Common myeloid progenitor, CD34-positive (primary cell): ENCODE results near the gene SPG7.
A peak's percentile ranks its signal among the peaks of the same experiment; 100 is the strongest.

ENCODE experiments used
- CTCF ChIA-PET: fragments of 350-600 bp; sonication (Branson Sonifier 250); formaldehyde crosslinking; loops from one replicate; lab custom pipeline; 2021; ENCODE audit warnings: antibody characterized with exemption; lab: Charles Lee
- POLR2A ChIA-PET: fragments of 350-600 bp; sonication (Branson Sonifier 250); formaldehyde crosslinking; loops from one replicate; lab custom pipeline; 2021; ENCODE audit warnings: antibody characterized with exemption; lab: Charles Lee
- DNase-seq, 3 donors: peaks; one replicate each; pipeline versions ENCODE4 v3.0.0 to v3.0.0-alpha.2; 2013
- H3K27ac ChIP-seq, 2 experiments: 1 replicate in 1 of 2; 2 replicates in 1 of 2; pipeline ENCODE4 v1.7.0; 2013; ENCODE audit warnings: inconsistent platforms in 2 of 2, low read length in 2 of 2, mild to moderate bottlenecking in 2 of 2, low read depth in 1 of 2, moderate library complexity in 1 of 2; ENCODE audit not compliant: severe bottlenecking in 2 of 2, insufficient read depth in 1 of 2, poor library complexity in 1 of 2
- H3K27me3 ChIP-seq, 5 experiments: replicated peaks in 2 of 5; 1 replicate in 3 of 5; 2 replicates in 2 of 5; pipeline versions ENCODE4 v1.6.1 to v1.7.0; 2013; ENCODE audit warnings: low read length in 4 of 5, mild to moderate bottlenecking in 2 of 5, moderate library complexity in 2 of 5, inconsistent platforms in 1 of 5; ENCODE audit not compliant: insufficient read depth in 5 of 5, control insufficient read depth in 4 of 5
- H3K36me3 ChIP-seq, 4 experiments: 1 replicate in 2 of 4; 2 replicates in 2 of 4; pipeline versions ENCODE4 v1.6.1 to v1.7.0; 2013; ENCODE audit warnings: low read length in 3 of 4, control low read depth in 1 of 4, mild to moderate bottlenecking in 1 of 4; ENCODE audit not compliant: control insufficient read depth in 4 of 4, insufficient read depth in 4 of 4
- H3K4me1 ChIP-seq, 4 experiments: 1 replicate in 3 of 4; 2 replicates in 1 of 4; pipeline versions ENCODE4 v1.6.1 to v1.7.1; 2013; ENCODE audit warnings: low read length in 3 of 4, mild to moderate bottlenecking in 3 of 4, control low read depth in 1 of 4, inconsistent platforms in 1 of 4, moderate library complexity in 1 of 4; ENCODE audit not compliant: control insufficient read depth in 4 of 4, insufficient read depth in 4 of 4; ENCODE audit errors: control extremely low read depth in 1 of 4
- H3K4me3 ChIP-seq, 7 experiments: 1 replicate in 4 of 7; 2 replicates in 3 of 7; pipeline versions ENCODE4 v1.5.1 to v1.7.0; 2013; ENCODE audit warnings: mild to moderate bottlenecking in 7 of 7, low read length in 6 of 7, moderate library complexity in 6 of 7, inconsistent platforms in 2 of 7, low read depth in 2 of 7, control low read depth in 1 of 7; ENCODE audit not compliant: insufficient read depth in 4 of 7, control insufficient read depth in 1 of 7; ENCODE audit errors: extremely low read depth in 1 of 7
- H3K9me3 ChIP-seq, 5 experiments: 1 replicate in 4 of 5; 2 replicates in 1 of 5; pipeline versions ENCODE4 v1.6.1 to v1.7.1; 2013; ENCODE audit warnings: low read length in 4 of 5, mild to moderate bottlenecking in 2 of 5, inconsistent platforms in 1 of 5, low read depth in 1 of 5, moderate library complexity in 1 of 5; ENCODE audit not compliant: control insufficient read depth in 4 of 5, insufficient read depth in 2 of 5; ENCODE audit errors: control extremely low read depth in 1 of 5
- WGBS: methylation state at CpG from one replicate; pipeline ENCODE4 v1.1.5; 2013; ENCODE audit not compliant: insufficient coverage; 5-methylcytosine and 5-hydroxymethylcytosine counted together

The SPG7 gene

DNA sequence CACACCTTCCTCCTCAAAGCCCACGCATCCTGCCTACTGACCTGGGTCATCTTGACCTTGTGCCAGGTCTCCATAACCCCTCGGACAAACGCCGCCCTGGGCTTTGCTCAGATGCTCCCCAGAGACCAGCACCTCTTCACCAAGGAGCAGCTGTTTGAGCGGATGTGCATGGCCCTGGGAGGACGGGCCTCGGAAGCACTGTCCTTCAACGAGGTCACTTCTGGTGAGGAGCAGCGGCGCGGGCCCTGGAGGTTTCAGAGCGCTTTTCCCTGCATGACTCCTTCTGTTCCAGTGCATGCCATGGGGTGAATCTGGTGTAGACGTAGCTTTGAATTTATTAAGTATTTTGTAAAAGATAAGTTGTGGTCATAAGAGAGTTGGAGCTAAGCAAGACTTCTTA, 44.7 kb downstream of the SPG7 start:
- peaks cover 0 to 19% (median 12%) of the 10 kb centered on the region in 4 experiments for H3K4me1 ChIP-seq
- no peak for DNase-seq
- H3K9me3 ChIP-seq, result no peaks in the 10 kb centered on the region
- ChIA-PET POLR2A (no interaction called here), CTCF (interaction anchor here (0.5 kb wide), 1 partner anchor 216 kb away, joined by 3 read pairs; no protein-coding TSS in a partner anchor)
- peaks cover 4 to 80% (median 51%) of the 10 kb centered on the region in 4 experiments for H3K36me3 ChIP-seq
- no peak overlapping the region for H3K4me3 ChIP-seq
- 97% methylated on average over 12 of the region's 13 CpGs for WGBS
- H3K27me3 ChIP-seq, result no peaks in the 10 kb centered on the region
- no peak overlapping the region for H3K27ac ChIP-seq

DNA sequence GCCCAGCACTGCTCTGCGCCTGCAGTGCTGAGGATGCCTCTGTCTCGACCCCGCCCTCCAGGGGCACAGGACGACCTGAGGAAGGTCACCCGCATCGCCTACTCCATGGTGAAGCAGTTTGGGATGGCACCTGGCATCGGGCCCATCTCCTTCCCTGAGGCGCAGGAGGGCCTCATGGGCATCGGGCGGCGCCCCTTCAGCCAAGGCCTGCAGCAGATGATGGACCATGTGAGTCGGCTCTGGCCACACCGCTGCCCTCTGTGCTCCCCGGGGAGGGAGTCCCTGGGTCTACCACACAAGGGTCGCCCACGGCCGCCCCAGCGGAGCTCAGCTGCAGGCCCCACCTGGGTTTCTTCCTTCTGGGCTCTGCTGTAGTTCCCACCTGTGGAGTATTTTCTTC, 45.5 kb downstream of the SPG7 start:
- H3K36me3 ChIP-seq, result peaks cover 4 to 72% (median 47%) of the 10 kb centered on the region in 4 experiments
- POLR2A ChIA-PET, result no interaction called here
- H3K9me3 ChIP-seq, result no peaks in the 10 kb centered on the region
- no peak overlapping the region for H3K4me3 ChIP-seq
- WGBS, result 96% methylated on average over 18 of the region's 18 CpGs
- H3K4me1 ChIP-seq, result peaks cover 0 to 22% (median 13%) of the 10 kb centered on the region in 4 experiments
- H3K27ac ChIP-seq, result no peak overlapping the region
- no peak for DNase-seq
- CTCF ChIA-PET, result no interaction called here
- H3K27me3 ChIP-seq, result no peaks in the 10 kb centered on the region

GRCh38 chr16:89554343-89554742, 46.1 kb downstream of the SPG7 start:
- peaks cover 0 to 22% (median 14%) of the 10 kb centered on the region in 4 experiments for H3K4me1 ChIP-seq
- H3K27me3 ChIP-seq, result no peaks in the 10 kb centered on the region
- ChIA-PET POLR2A (no interaction called here), CTCF (interaction anchor here (1.2 to 2.6 kb wide), 2 partner anchors 36 to 46 kb away, joined by 3 to 6 read pairs; partner anchors contain the start of gene SPG7)
- no peak overlapping the region for H3K4me3 ChIP-seq
- DNase-seq, result no peak
- 97% methylated on average over 10 of the region's 12 CpGs for WGBS
- H3K36me3 ChIP-seq, result peaks cover 4 to 66% (median 44%) of the 10 kb centered on the region in 4 experiments
- H3K27ac ChIP-seq, result no peak overlapping the region
- H3K9me3 ChIP-seq, result no peaks in the 10 kb centered on the region

DNA sequence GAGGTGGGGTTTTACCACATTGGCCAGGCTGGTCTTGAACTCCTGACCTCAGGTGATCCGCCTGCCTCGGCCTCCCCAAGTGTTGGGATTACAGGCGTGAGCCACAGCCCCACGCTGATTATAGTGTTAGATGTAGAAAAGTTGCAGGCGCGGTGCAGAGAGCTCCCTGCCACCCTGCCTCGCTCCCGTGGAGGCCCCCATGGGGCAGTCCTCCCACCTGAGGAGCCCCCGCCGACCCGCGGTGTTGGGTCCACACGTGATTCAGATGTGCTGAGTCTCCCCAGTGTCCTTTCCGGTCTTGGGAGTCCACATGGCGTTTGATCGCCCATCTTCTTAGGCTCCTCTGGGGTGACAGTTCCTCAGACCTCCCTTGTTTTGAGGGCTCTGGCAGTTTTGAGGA, 47.1 kb downstream of the SPG7 start:
- Histone ChIP-seq H3K36me3 (peaks cover 4 to 58% (median 40%) of the 10 kb centered on the region in 4 experiments), H3K9me3 (no peaks in the 10 kb centered on the region), H3K27me3 (no peaks in the 10 kb centered on the region), H3K27ac (no peak overlapping the region), H3K4me1 (peaks cover 0 to 27% (median 17%) of the 10 kb centered on the region in 4 experiments), H3K4me3 (no peak overlapping the region)
- ChIA-PET CTCF (interaction anchor here (1.2 to 3.2 kb wide), 5 partner anchors 8 to 220 kb away, joined by 3 to 12 read pairs (median 6); partner anchors contain the start of gene SPG7), POLR2A (no interaction called here)
- no peak for DNase-seq
- 99% methylated on average over 12 of the region's 16 CpGs for WGBS

- 99% methylated on average over 12 of the region's 13 CpGs for WGBS
- Histone ChIP-seq H3K4me1 (peaks cover 0 to 27% (median 17%) of the 10 kb centered on the region in 4 experiments), H3K9me3 (no peaks in the 10 kb centered on the region), H3K36me3 (peaks cover 4 to 53% (median 36%) of the 10 kb centered on the region in 4 experiments), H3K27ac (no peak overlapping the region), H3K27me3 (no peaks in the 10 kb centered on the region), H3K4me3 (no peak overlapping the region)
- no peak for DNase-seq
- CTCF ChIA-PET, result interaction anchor here (0.7 to 3.2 kb wide), 5 partner anchors 8 to 220 kb away, joined by 3 to 12 read pairs (median 6); partner anchors contain the start of gene SPG7
- POLR2A ChIA-PET, result no interaction called here
Observed at GRCh38 chr16:89555780-89556179, 47.6 kb downstream of the SPG7 start.

DNA sequence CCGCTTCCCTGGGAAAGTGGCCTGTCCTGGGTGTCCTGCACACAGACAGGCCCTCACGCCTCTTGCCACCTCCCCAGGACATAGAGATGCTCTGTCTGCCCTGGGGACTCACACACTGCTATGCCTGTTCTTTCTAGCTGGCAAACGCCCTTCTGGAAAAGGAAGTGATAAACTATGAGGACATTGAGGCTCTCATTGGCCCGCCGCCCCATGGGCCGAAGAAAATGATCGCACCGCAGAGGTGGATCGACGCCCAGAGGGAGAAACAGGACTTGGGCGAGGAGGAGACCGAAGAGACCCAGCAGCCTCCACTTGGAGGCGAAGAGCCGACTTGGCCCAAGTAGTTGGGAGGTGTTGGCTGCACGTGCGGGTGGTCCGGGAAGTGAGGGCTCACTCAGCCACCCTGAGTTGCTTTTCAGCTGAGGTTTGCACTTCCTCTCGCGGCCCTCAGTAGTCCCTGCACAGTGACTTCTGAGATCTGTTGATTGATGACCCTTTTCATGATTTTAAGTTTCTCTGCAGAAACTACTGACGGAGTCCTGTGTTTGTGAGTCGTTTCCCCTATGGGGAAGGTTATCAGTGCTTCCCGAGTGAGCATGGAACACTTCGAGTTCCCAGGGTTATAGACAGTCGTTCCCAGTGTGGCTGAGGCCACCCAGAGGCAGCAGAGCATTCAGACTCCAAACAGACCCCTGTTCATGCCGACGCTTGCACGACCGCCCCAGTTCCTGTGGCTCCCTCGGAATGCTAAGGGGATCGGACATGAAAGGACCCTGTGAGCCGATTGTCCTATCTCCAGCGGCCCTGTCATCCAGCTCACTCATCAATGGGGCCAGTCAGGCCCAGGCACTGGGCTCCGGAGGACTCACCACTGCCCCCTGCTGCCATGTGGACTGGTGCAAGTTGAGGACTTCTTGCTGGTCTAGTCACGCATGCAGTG, 48.8 kb downstream of the SPG7 start:
- peaks cover 4 to 50% (median 34%) of the 10 kb centered on the region in 4 experiments for H3K36me3 ChIP-seq
- peaks cover 0 to 33% (median 26%) of the 10 kb centered on the region in 4 experiments for H3K4me1 ChIP-seq
- no peak overlapping the region for H3K4me3 ChIP-seq
- ChIA-PET CTCF (interaction anchor here (0.6 to 3.2 kb wide), 19 partner anchors 8 to 259 kb away, joined by 3 to 12 read pairs (median 5); partner anchors contain the start of gene SPG7), POLR2A (interaction anchor here (1.0 kb wide), 1 partner anchor 17 kb away, joined by 3 read pairs; no protein-coding TSS in a partner anchor)
- H3K27me3 ChIP-seq, result no peaks in the 10 kb centered on the region
- H3K9me3 ChIP-seq, result no peaks in the 10 kb centered on the region
- 59% methylated on average over 34 of the region's 34 CpGs for WGBS
- H3K27ac ChIP-seq, result peak overlapping the region in 1 of 2 experiments; percentile 9
- peak; percentile 76 to 87 (median 82) for DNase-seq
